H9 (cell line): ENCODE data around the gene BCAS3. TPM values are rescaled to one million over a fixed set of nuclear protein-coding genes. Genes with fewer than 3 reads are reported as not detected.
"Not testable (repeated sequence)": the region's sequence is repeated elsewhere in the genome, so short reads cannot be mapped to it uniquely, and the experiment has no call there.

ENCODE experiments used
- DNase-seq: peaks from one replicate; pipeline ENCODE4 v3.0.0-alpha.2; 2017
- H2AFZ ChIP-seq: one replicate; pipeline ENCODE4 v1.6.1; 2013; ENCODE audit warnings: mild to moderate bottlenecking, low read length, control low read depth, moderate library complexity
- H2AK5ac ChIP-seq: 2 replicates; pipeline ENCODE4 v1.6.1; 2013; ENCODE audit warnings: low read length, control low read depth, mixed read lengths; ENCODE audit not compliant: insufficient read length
- H2BK120ac ChIP-seq: one replicate; pipeline ENCODE4 v1.6.1; 2013; ENCODE audit warnings: low read depth, mild to moderate bottlenecking, low read length, control low read depth, inconsistent platforms; ENCODE audit not compliant: poor library complexity, severe bottlenecking
- H2BK12ac ChIP-seq: 2 replicates; pipeline ENCODE4 v1.6.1; 2013; ENCODE audit warnings: low read length, control low read depth, mixed read lengths, low read depth; ENCODE audit not compliant: insufficient read length
- H2BK15ac ChIP-seq: 2 replicates; pipeline ENCODE4 v1.6.1; 2013; ENCODE audit warnings: low read depth, low read length, control low read depth
- H2BK20ac ChIP-seq: one replicate; pipeline ENCODE4 v1.6.1; 2013; ENCODE audit warnings: low read depth, mild to moderate bottlenecking, low read length, control low read depth, inconsistent platforms; ENCODE audit not compliant: poor library complexity, severe bottlenecking
- H2BK5ac ChIP-seq: 2 replicates; pipeline ENCODE4 v1.6.1; 2013; ENCODE audit warnings: low read length, control low read depth, mixed read lengths; ENCODE audit not compliant: insufficient read length
- H3K14ac ChIP-seq: 2 replicates; pipeline ENCODE4 v1.6.1; 2013; ENCODE audit warnings: low read length, control low read depth; ENCODE audit not compliant: insufficient read depth
- H3K18ac ChIP-seq: 2 replicates; pipeline ENCODE4 v1.6.1; 2013; ENCODE audit warnings: low read depth, mild to moderate bottlenecking, mixed read lengths, low read length, control low read depth; ENCODE audit not compliant: insufficient read length
- H3K23ac ChIP-seq: 2 replicates; pipeline ENCODE4 v1.6.1; 2013; ENCODE audit warnings: low read length, control low read depth, mixed read lengths, low read depth; ENCODE audit not compliant: insufficient read length
- H3K23me2 ChIP-seq: 2 replicates; pipeline ENCODE4 v1.6.1; 2013; ENCODE audit warnings: low read depth, mild to moderate bottlenecking, mixed read lengths, low read length, control low read depth; ENCODE audit not compliant: insufficient read length, poor library complexity, severe bottlenecking
- H3K27ac ChIP-seq: 2 replicates; pipeline ENCODE4 v1.5.1; 2013; ENCODE audit warnings: low read length, control low read depth, mixed read lengths, low read depth; ENCODE audit not compliant: insufficient read length
- H3K27me3 ChIP-seq: 2 replicates; pipeline ENCODE4 v1.6.1; 2013; ENCODE audit warnings: low read length, control low read depth, inconsistent platforms; ENCODE audit not compliant: insufficient read depth
- H3K4ac ChIP-seq: 2 replicates; pipeline ENCODE4 v1.6.1; 2013; ENCODE audit warnings: low read depth, mild to moderate bottlenecking, control low read depth, inconsistent platforms, low read length, moderate library complexity
- H3K4me1 ChIP-seq: 2 replicates; pipeline ENCODE4 v1.6.1; 2013; ENCODE audit warnings: low read length, control low read depth, inconsistent platforms; ENCODE audit not compliant: insufficient read depth
- H3K4me2 ChIP-seq: 2 replicates; pipeline ENCODE4 v1.6.1; 2013; ENCODE audit warnings: low read length, control low read depth, mixed read lengths; ENCODE audit not compliant: insufficient read length, insufficient read depth
- H3K56ac ChIP-seq: 2 replicates; pipeline ENCODE4 v1.6.1; 2013; ENCODE audit warnings: low read depth, mild to moderate bottlenecking, mixed read lengths, low read length, control low read depth; ENCODE audit not compliant: insufficient read length
- H3K79me1 ChIP-seq: 2 replicates; pipeline ENCODE4 v1.6.1; 2013; ENCODE audit warnings: low read depth, mild to moderate bottlenecking, moderate library complexity, low read length, control low read depth, inconsistent platforms; ENCODE audit not compliant: insufficient read depth, poor library complexity, severe bottlenecking
- H3K79me2 ChIP-seq: 2 replicates; pipeline ENCODE4 v1.6.1; 2013; ENCODE audit warnings: low read length, control low read depth, inconsistent platforms; ENCODE audit not compliant: insufficient read depth
- H3K9ac ChIP-seq: 2 replicates; pipeline ENCODE4 v1.6.1; 2013; ENCODE audit warnings: low read length, control low read depth, mixed read lengths; ENCODE audit not compliant: insufficient read length; ENCODE audit errors: extremely low read depth
- H3K9me3 ChIP-seq: one replicate; pipeline ENCODE4 v1.6.1; 2013; ENCODE audit warnings: low read depth, low read length, inconsistent platforms; ENCODE audit not compliant: control insufficient read depth
- H3T11ph ChIP-seq: one replicate; pipeline ENCODE4 v1.6.1; 2013; ENCODE audit warnings: mild to moderate bottlenecking, low read length, control low read depth, inconsistent platforms
- H4K20me1 ChIP-seq: one replicate; pipeline ENCODE4 v1.6.1; 2013; ENCODE audit not compliant: control insufficient read depth, insufficient read length, insufficient read depth
- H4K5ac ChIP-seq: 2 replicates; pipeline ENCODE4 v1.6.1; 2013; ENCODE audit warnings: low read depth, mild to moderate bottlenecking, mixed read lengths, low read length, control low read depth; ENCODE audit not compliant: insufficient read length
- H4K8ac ChIP-seq: replicated peaks from 2 replicates; pipeline ENCODE4 v1.6.1; 2013; ENCODE audit warnings: low read length, control low read depth, mixed read lengths, low read depth; ENCODE audit not compliant: insufficient read length
- H4K91ac ChIP-seq: 2 replicates; pipeline ENCODE4 v1.6.1; 2013; ENCODE audit warnings: low read depth, mild to moderate bottlenecking, moderate library complexity, mixed read lengths, low read length, control low read depth; ENCODE audit not compliant: insufficient read length
- H3K27ac Mint-ChIP-seq, 3 experiments: 2 replicates in 2 of 3; 3 replicates in 1 of 3; pipeline ENCODE4 v1.8.0; 2020 to 2021; ENCODE audit warnings: mixed read lengths in 3 of 3, mild to moderate bottlenecking in 1 of 3, moderate library complexity in 1 of 3
- H3K27me3 Mint-ChIP-seq: 2 replicates; pipeline ENCODE4 v1.8.0; 2021; ENCODE audit warnings: low read depth, mild to moderate bottlenecking, moderate library complexity, mixed read lengths
- H3K36me3 Mint-ChIP-seq, 3 experiments: 2 replicates in 2 of 3; 3 replicates in 1 of 3; pipeline ENCODE4 v1.8.0; 2020 to 2021; ENCODE audit warnings: low read depth in 3 of 3, mixed read lengths in 3 of 3; ENCODE audit not compliant: insufficient read depth in 1 of 3
- H3K4me1 Mint-ChIP-seq, 2 experiments: 2 replicates each; pipeline ENCODE4 v1.8.0; 2020; ENCODE audit warnings: mixed read lengths in 2 of 2
- H3K4me3 Mint-ChIP-seq, 2 experiments: 2 replicates in 1 of 2; 3 replicates in 1 of 2; pipeline ENCODE4 v1.8.0; 2020 to 2021; ENCODE audit warnings: mild to moderate bottlenecking in 2 of 2, mixed read lengths in 2 of 2, moderate library complexity in 1 of 2
- H3K9me3 Mint-ChIP-seq, 2 experiments: 2 replicates in 1 of 2; 3 replicates in 1 of 2; pipeline ENCODE4 v1.8.0; 2020; ENCODE audit warnings: mild to moderate bottlenecking in 2 of 2, mixed read lengths in 2 of 2, moderate library complexity in 1 of 2
- whole genome bisulfite sequencing: extraction: QIAGEN DNeasy Blood & Tissue Kit; methylation state at CpG from one replicate; pipeline ENCODE4 v1.1.7; 2013; ENCODE audit warnings: missing lambda C conversion rate, low lambda C conversion rate, mixed read lengths; ENCODE audit not compliant: insufficient read length; ENCODE audit errors: extremely low coverage; 5-methylcytosine and 5-hydroxymethylcytosine counted together
- total RNA-seq: library from RNA; stranded (reverse); gene quantifications from 2 replicates; pipeline ENCODE4 v1.2.1, GENCODE V29; 2021
- TF ChIP-seq, protein P1 (sequence below): fragments of 200-600 bp; sonication (generic); conservative IDR thresholded peaks from 3 replicates; pipeline ENCODE4 v1.8.0; 2021; ENCODE audit warnings: antibody characterized with exemption, mild to moderate bottlenecking

BCAS3 gene
- total RNA-seq, 1 experiment from 2014 or later: 22.4 TPM

DNA sequence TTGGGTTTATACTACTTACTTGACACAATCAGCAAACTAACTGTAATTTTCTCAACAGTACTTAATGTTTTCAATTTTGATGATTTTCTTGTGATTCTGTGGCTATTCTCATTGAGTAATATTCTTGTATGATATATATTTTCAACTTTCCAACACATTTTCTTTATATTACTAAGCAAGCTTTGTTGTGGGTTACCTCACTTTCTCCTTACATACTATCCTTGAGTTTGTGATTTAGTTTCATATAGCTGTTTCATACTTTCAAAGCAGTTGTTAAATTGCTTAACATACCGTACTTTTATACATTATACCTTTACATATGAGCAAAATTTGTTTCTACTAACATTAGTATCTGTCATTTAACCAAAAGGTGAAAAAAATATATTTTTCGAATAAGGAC lies 197.1 kb downstream of the BCAS3 start:
- Histone ChIP-seq H2BK5ac (no peak overlapping the region), H3K18ac (no peak overlapping the region), H3K56ac (no peak overlapping the region), H3K14ac (no peak overlapping the region), H4K8ac (no peak overlapping the region), H3K79me2 (no peaks in the 10 kb centered on the region), H3K4ac (no peak overlapping the region), H3K79me1 (no peaks in the 10 kb centered on the region), H4K5ac (no peak overlapping the region), H3K4me1 (no peaks in the 10 kb centered on the region), H4K20me1 (no peaks in the 10 kb centered on the region), H2BK20ac (no peak overlapping the region), H3K27me3 (no peaks in the 10 kb centered on the region; the same call in 1 of the 2 replicates), H2BK120ac (no peak overlapping the region), H3K9me3 (no peaks in the 10 kb centered on the region), H3K23me2 (no peaks in the 10 kb centered on the region), H2BK12ac (no peak overlapping the region), H2AK5ac (no peak overlapping the region), H2AFZ (no peak overlapping the region), H3T11ph (no peak overlapping the region), H3K23ac (no peak overlapping the region), H2BK15ac (no peak overlapping the region), H3K9ac (no peak overlapping the region), H3K27ac (no peak overlapping the region), H4K91ac (no peak overlapping the region), H3K4me2 (no peak overlapping the region)
- Mint-ChIP-seq H3K36me3 (no peaks in the 10 kb centered on the region), H3K27ac (no peak overlapping the region), H3K9me3 (no peaks in the 10 kb centered on the region), H3K27me3 (no peaks in the 10 kb centered on the region), H3K4me1 (peaks cover 3% of the 10 kb centered on the region in 2 experiments; a peak in 1 of 4 replicates), H3K4me3 (no peak overlapping the region)
- no peak for DNase-seq
- TF ChIP-seq, protein P1, sequence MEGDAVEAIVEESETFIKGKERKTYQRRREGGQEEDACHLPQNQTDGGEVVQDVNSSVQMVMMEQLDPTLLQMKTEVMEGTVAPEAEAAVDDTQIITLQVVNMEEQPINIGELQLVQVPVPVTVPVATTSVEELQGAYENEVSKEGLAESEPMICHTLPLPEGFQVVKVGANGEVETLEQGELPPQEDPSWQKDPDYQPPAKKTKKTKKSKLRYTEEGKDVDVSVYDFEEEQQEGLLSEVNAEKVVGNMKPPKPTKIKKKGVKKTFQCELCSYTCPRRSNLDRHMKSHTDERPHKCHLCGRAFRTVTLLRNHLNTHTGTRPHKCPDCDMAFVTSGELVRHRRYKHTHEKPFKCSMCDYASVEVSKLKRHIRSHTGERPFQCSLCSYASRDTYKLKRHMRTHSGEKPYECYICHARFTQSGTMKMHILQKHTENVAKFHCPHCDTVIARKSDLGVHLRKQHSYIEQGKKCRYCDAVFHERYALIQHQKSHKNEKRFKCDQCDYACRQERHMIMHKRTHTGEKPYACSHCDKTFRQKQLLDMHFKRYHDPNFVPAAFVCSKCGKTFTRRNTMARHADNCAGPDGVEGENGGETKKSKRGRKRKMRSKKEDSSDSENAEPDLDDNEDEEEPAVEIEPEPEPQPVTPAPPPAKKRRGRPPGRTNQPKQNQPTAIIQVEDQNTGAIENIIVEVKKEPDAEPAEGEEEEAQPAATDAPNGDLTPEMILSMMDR: no peak
- WGBS: no CpG with 5 or more reads among the region's 2 CpGs

DNA sequence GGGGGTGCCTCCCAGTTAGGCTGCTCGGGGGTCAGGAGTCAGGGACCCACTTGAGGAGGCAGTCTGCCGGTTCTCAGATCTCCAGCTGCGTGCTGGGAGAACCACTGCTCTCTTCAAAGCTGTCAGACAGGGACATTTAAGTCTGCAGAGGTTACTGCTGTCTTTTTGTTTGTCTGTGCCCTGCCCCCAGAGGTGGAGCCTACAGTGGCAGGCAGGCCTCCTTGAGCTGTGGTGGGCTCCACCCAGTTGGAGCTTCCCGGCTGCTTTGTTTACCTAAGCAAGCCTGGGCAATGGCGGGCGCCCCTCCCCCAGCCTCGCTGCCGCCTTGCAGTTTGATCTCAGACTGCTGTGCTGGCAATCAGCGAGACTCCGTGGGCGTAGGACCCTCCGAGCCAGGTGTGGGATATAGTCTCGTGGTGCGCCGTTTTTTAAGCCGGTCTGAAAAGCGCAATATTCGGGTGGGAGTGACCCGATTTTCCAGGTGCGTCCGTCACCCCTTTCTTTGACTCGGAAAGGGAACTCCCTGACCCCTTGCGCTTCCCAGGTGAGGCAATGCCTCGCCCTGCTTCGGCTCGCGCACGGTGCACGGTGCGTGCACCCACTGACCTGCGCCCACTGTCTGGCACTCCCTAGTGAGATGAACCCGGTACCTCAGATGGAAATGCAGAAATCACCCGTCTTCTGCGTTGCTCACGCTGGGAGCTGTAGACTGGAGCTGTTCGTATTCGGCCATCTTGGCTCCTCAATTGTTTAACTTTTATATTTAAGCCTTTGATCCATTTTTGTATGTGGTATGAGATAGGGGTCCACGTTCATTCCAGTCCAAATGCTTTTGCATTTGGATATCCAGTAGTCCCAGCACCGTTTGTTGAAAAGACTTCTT lies 209.3 kb downstream of the BCAS3 start:
- H3K56ac ChIP-seq, H3K4ac ChIP-seq, H3K4me1 ChIP-seq, H2BK5ac ChIP-seq, H2BK20ac ChIP-seq, H2AFZ ChIP-seq, H3K79me2 ChIP-seq, H2BK15ac ChIP-seq, H2AK5ac ChIP-seq, H3K27me3 Mint-ChIP-seq, H4K8ac ChIP-seq, H3K79me1 ChIP-seq, H3K23ac ChIP-seq, H3K9me3 Mint-ChIP-seq, H3K27me3 ChIP-seq, H4K91ac ChIP-seq, H2BK120ac ChIP-seq, H4K20me1 ChIP-seq, H4K5ac ChIP-seq, H3K27ac ChIP-seq, DNase-seq, H3K23me2 ChIP-seq, H2BK12ac ChIP-seq, H3K9me3 ChIP-seq, H3K36me3 Mint-ChIP-seq: not testable (repeated sequence)
- peak overlapping the region; percentile 86 to 90 for H3K4me3 Mint-ChIP-seq
- no CpG with 5 or more reads among the region's 39 CpGs for WGBS
- peaks cover 15 to 17% of the 10 kb centered on the region in 2 experiments for H3K4me1 Mint-ChIP-seq
- peak overlapping the region; percentile 95 to 100 (median 99); a peak in 6 of 7 replicates for H3K27ac Mint-ChIP-seq
- Histone ChIP-seq H3K9ac (peak overlapping the region; percentile 72), H3K18ac (peak overlapping the region; percentile 51), H3T11ph (peak overlapping the region; percentile 62), H3K4me2 (peak overlapping the region; percentile 18), H3K14ac (peak overlapping the region; percentile 70; the same call in 1 of the 2 replicates)
